ENCODE data around the gene EIF3B. TPM values are rescaled to one million over a fixed set of nuclear protein-coding genes. Genes with fewer than 3 reads are reported as not detected.
"Not testable (repeated sequence)": the region's sequence is repeated elsewhere in the genome, so short reads cannot be mapped to it uniquely, and the experiment has no call there.

Gene EIF3B
- total RNA-seq, 1 donor from 2014 or later: 132 TPM

- TF ChIP-seq, protein P1, sequence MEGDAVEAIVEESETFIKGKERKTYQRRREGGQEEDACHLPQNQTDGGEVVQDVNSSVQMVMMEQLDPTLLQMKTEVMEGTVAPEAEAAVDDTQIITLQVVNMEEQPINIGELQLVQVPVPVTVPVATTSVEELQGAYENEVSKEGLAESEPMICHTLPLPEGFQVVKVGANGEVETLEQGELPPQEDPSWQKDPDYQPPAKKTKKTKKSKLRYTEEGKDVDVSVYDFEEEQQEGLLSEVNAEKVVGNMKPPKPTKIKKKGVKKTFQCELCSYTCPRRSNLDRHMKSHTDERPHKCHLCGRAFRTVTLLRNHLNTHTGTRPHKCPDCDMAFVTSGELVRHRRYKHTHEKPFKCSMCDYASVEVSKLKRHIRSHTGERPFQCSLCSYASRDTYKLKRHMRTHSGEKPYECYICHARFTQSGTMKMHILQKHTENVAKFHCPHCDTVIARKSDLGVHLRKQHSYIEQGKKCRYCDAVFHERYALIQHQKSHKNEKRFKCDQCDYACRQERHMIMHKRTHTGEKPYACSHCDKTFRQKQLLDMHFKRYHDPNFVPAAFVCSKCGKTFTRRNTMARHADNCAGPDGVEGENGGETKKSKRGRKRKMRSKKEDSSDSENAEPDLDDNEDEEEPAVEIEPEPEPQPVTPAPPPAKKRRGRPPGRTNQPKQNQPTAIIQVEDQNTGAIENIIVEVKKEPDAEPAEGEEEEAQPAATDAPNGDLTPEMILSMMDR (IDR thresholded peaks at IDR 0.05): no peak
- H3K4me3 Mint-ChIP-seq (ENCODE audit: unreplicated experiment): no peak overlapping the region
- no peak for DNase-seq (ENCODE audit: extremely low spot score, unreplicated experiment)
- H3K36me3 Mint-ChIP-seq (ENCODE audit: unreplicated experiment): peaks cover 24% of the 10 kb centered on the region
- no peak overlapping the region for H3K27ac Mint-ChIP-seq (ENCODE audit: unreplicated experiment)
- H3K9me3 Mint-ChIP-seq (ENCODE audit: unreplicated experiment): no peaks in the 10 kb centered on the region
- peaks cover 2% of the 10 kb centered on the region for H3K4me1 Mint-ChIP-seq (ENCODE audit: unreplicated experiment)
- H3K27me3 Mint-ChIP-seq (ENCODE audit: unreplicated experiment): no peaks in the 10 kb centered on the region
Measured at GRCh38 chr7:2383543-2384274, 29.1 kb downstream of the EIF3B start.

DNA sequence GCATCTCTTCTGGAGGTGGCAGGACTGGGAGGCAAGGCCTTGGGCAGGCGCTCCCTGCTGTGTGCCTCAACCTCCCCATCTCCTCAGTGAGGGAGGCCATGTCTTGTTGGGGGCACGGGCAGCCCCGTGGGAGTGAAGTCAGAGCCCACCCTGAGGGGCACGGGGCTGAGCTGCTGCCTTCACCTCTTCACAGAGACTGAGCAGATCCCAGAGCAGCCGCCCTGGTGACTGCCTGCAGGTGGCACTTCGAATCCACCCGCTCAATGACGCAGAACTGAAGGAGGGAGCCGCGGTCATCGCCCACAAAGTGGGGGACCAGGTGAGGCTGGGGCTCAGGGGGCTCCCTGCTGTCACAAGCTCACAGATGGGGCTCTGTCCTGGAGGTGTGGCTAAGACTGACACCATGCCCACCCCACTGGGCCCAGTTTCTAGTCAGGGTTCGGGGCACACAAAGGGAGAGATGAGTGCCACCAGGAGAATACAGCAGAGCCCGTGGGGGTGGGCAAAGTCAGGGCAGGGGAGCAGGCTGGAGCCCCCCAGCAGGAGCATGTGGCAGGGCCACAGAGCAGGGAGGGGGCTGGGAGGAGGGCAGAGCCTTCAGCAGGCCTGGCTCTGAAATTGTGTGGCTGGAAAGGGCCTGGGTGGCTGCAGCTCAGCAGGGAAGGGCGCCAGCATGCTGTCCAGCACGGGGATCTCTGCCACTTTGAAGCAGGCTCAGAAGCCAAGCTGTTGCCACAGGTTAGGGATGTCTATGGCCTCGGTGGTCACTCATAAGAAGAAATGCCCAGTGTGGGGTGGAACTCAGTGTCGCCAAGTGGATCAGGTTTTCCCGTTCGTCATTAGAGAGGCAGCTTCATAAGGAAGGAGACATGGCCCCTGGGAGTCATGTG is 30.0 kb downstream of the EIF3B start:
- no peaks in the 10 kb centered on the region for H3K27me3 Mint-ChIP-seq (ENCODE audit: unreplicated experiment)
- H3K4me1 Mint-ChIP-seq (ENCODE audit: unreplicated experiment): peaks cover 5% of the 10 kb centered on the region
- H3K9me3 Mint-ChIP-seq (ENCODE audit: unreplicated experiment): no peaks in the 10 kb centered on the region
- peaks cover 20% of the 10 kb centered on the region for H3K36me3 Mint-ChIP-seq (ENCODE audit: unreplicated experiment)
- H3K4me3 Mint-ChIP-seq (ENCODE audit: unreplicated experiment): no peak overlapping the region
- no peak for DNase-seq (ENCODE audit: extremely low spot score, unreplicated experiment)
- TF ChIP-seq, protein P1 (IDR thresholded peaks at IDR 0.05): peak; percentile 7
- no peak overlapping the region for H3K27ac Mint-ChIP-seq (ENCODE audit: unreplicated experiment)

DNA sequence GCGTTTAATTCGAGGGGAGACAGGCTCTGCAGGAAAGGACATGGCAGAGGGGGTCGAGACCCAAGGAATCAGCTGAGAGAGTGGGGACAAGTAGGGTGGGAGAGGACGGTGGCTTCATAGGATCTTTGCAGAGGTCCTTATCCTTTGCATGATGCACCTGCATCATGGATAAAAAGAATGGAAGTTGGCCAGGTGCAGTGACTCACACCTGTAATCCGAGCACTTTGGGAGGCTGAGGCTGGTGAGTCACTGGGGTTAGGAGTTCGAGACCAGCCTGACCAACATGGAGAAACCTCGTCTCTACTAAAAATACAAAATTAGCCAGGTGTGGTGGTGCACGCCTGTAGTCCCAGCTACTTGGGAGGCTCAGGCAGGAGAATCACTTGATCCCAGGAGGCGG is 31.5 kb downstream of the EIF3B start:
- peaks cover 14% of the 10 kb centered on the region for H3K4me1 Mint-ChIP-seq (ENCODE audit: unreplicated experiment)
- H3K36me3 Mint-ChIP-seq (ENCODE audit: unreplicated experiment); DNase-seq (ENCODE audit: extremely low spot score, unreplicated experiment); H3K27me3 Mint-ChIP-seq (ENCODE audit: unreplicated experiment); H3K4me3 Mint-ChIP-seq (ENCODE audit: unreplicated experiment); H3K9me3 Mint-ChIP-seq (ENCODE audit: unreplicated experiment); H3K27ac Mint-ChIP-seq (ENCODE audit: unreplicated experiment): not testable (repeated sequence)

GRCh38 chr7:2386964-2387669 is 32.5 kb downstream of the EIF3B start:
- H3K27me3 Mint-ChIP-seq (ENCODE audit: unreplicated experiment): no peaks in the 10 kb centered on the region
- H3K36me3 Mint-ChIP-seq (ENCODE audit: unreplicated experiment): peaks cover 2% of the 10 kb centered on the region
- H3K4me1 Mint-ChIP-seq (ENCODE audit: unreplicated experiment): peaks cover 14% of the 10 kb centered on the region
- H3K27ac Mint-ChIP-seq (ENCODE audit: unreplicated experiment): no peak overlapping the region
- DNase-seq (ENCODE audit: extremely low spot score, unreplicated experiment): no peak
- TF ChIP-seq, protein P1 (IDR thresholded peaks at IDR 0.05): no peak
- H3K9me3 Mint-ChIP-seq (ENCODE audit: unreplicated experiment): no peaks in the 10 kb centered on the region
- no peak overlapping the region for H3K4me3 Mint-ChIP-seq (ENCODE audit: unreplicated experiment)

DNA sequence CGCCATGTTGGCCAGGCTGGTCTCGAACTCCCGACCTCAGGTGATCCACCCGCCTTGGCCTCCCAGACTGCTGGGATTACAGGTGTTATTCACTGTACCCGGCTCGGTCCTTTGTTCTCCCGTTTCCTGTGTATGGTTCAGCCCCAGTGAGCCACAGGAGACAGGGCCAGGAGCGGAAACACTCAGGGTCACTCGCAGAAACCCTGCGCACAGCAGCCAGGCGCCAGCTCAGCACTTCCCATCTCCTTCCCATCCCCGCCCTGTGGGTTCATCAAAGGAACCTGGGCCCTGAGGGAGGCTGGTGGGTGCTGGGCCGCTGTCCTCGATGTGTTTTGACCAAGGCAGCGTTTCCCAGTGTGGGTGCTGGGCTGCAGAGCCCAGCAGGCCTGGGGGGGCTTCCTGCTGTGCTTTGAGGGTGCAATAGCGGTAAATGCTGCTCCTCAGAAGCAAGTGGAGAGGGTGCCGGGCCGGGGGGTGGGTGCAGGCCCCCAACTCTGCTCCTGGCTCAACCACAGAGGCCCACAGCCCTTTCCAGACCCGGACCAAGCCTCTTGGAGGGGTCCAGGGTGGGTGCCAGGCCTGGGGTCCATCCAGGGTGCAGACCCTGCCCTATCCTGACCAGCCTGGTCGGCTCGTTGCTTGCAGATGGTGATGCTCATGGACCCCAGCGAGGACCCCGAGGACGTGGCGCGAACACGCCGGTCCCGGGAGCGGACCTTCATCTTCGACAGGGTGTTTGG is 33.4 kb downstream of the EIF3B start:
- TF ChIP-seq, protein P1 (IDR thresholded peaks at IDR 0.05): no peak
- H3K9me3 Mint-ChIP-seq (ENCODE audit: unreplicated experiment): no peaks in the 10 kb centered on the region
- no peak for DNase-seq (ENCODE audit: extremely low spot score, unreplicated experiment)
- no peak overlapping the region for H3K4me3 Mint-ChIP-seq (ENCODE audit: unreplicated experiment)
- no peaks in the 10 kb centered on the region for H3K27me3 Mint-ChIP-seq (ENCODE audit: unreplicated experiment)
- H3K27ac Mint-ChIP-seq (ENCODE audit: unreplicated experiment): no peak overlapping the region
- H3K36me3 Mint-ChIP-seq (ENCODE audit: unreplicated experiment): peaks cover 2% of the 10 kb centered on the region
- peaks cover 14% of the 10 kb centered on the region for H3K4me1 Mint-ChIP-seq (ENCODE audit: unreplicated experiment)
